ENCODE results near the gene EPHB2. TPM values are rescaled to one million over a fixed set of nuclear protein-coding genes. Genes with fewer than 3 reads are reported as not detected.

The EPHB2 gene
- total RNA-seq, 1 experiment from 2014 or later: 18.5 TPM

GRCh38 chr1:22737374-22738068 is 26.9 kb downstream of the EPHB2 start:
- Mint-ChIP-seq H3K9me3 (no peaks in the 10 kb centered on the region), H3K4me1 (0 out of 2 replicates have a peak, but pooled peaks cover 3% of the 10 kb centered on the region), H3K27me3 (ENCODE audit: low read depth) (no peaks in the 10 kb centered on the region), H3K4me3 (no peak overlapping the region), H3K27ac (no peak overlapping the region), H3K36me3 (no peaks in the 10 kb centered on the region)
- TF ChIP-seq FOXK1 (CRISPR knock-in tag; IDR thresholded peaks at IDR 0.05) (no peak), SMAD4 (CRISPR knock-in tag; IDR thresholded peaks at IDR 0.05) (no peak), ZBTB21 (CRISPR knock-in tag; IDR thresholded peaks at IDR 0.05; ENCODE audit: borderline replicate concordance) (no peak), JUN (CRISPR knock-in tag; IDR thresholded peaks at IDR 0.05) (no peak), E2F4 (CRISPR knock-in tag; IDR thresholded peaks at IDR 0.05; ENCODE audit: borderline replicate concordance, low read depth) (no peak), ZSCAN18 (CRISPR knock-in tag; IDR thresholded peaks at IDR 0.05) (no peak), ZBTB43 (CRISPR knock-in tag; IDR thresholded peaks at IDR 0.05) (no peak), STAT6 (CRISPR knock-in tag; conservative IDR thresholded peaks at IDR 0.05; ENCODE audit: low read depth) (no peak), ZNF416 (CRISPR knock-in tag; IDR thresholded peaks at IDR 0.05) (no peak), ZNF138 (CRISPR knock-in tag; conservative IDR thresholded peaks at IDR 0.05) (no peak), ZNF423 (CRISPR knock-in tag; IDR thresholded peaks at IDR 0.05) (no peak), AFF4 (CRISPR knock-in tag; IDR thresholded peaks at IDR 0.05; ENCODE audit: borderline replicate concordance) (no peak), ZNF532 (CRISPR knock-in tag; IDR thresholded peaks at IDR 0.05; ENCODE audit: borderline replicate concordance) (no peak), ARID4B (CRISPR knock-in tag; IDR thresholded peaks at IDR 0.05; ENCODE audit: borderline replicate concordance) (no peak), ZNF263 (CRISPR knock-in tag; IDR thresholded peaks at IDR 0.05; ENCODE audit: low read depth) (no peak), RORB (CRISPR knock-in tag; IDR thresholded peaks at IDR 0.05) (no peak), GABPB1 (CRISPR knock-in tag; IDR thresholded peaks at IDR 0.05) (no peak)
- ChIA-PET CTCF (interaction anchor here (0.6 to 3.8 kb wide), 7 partner anchors 10 to 394 kb away, joined by 3 to 17 read pairs (median 5); no protein-coding TSS in a partner anchor), POLR2A (no interaction called here)
- ATAC-seq (no peak), DNase-seq (ENCODE audit: low spot score) (no peak)
